ENCODE data around the gene BPIFB3.
"Not testable (repeated sequence)": the region's sequence is repeated elsewhere in the genome, so short reads cannot be mapped to it uniquely, and the experiment has no call there.

The BPIFB3 gene

DNA sequence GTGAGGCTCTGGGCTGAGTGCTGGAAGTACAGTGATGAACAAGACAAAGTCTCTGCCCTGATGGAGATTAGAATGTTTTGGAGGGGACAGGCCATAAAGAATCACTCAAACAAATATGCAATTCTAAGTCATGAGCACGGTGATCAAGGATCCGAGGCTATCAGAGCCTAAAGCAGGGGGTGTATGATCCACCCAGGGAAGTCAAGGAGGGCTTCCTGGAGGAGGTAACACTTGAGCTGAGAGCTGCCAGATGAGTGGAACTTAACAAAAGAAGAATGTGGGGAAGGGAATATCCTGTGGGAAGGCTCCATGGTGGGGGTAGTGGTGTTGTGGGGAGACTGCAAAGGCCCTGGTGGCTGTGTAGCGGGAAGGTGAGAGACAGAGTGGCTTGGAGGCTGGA is 38.0 kb downstream of the BPIFB3 start:
- DNase-seq = no peak

DNA sequence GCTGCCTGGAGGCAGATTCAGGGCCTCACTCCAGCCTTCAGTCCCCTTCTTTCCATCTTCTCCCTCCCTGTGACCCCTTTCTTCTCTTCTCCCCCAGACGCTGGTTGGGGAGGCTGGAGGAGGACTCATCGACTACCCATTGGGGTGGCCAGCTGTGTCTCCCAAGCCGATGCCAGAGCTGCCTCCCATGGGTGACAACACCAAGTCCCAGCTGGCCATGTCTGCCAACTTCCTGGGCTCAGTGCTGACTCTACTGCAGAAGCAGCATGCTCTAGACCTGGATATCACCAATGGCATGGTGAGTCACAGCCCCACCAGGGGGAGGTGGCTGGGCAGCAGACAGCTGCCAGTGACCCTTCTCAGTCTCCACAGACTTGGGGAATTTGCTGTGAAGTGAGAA is 38.7 kb downstream of the BPIFB3 start:
- no peak for DNase-seq

DNA sequence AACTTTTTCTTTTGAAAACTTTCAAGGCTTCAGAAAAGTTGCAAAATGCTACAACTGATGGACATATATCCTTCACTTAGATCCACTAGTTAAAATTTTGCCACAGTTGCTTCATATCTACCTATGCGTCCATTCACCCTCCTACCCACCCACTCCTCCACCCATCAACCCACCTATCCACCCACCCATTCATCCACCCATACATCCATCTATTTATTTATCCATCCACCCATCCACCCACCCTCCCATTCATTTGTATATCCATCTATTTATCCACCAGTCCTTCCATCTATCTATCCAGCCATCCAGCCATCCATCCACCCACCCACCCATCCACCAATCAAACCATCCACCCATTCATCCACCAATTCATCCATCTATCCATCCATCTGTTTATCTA is 39.4 kb downstream of the BPIFB3 start:
- DNase-seq = no peak

DNA sequence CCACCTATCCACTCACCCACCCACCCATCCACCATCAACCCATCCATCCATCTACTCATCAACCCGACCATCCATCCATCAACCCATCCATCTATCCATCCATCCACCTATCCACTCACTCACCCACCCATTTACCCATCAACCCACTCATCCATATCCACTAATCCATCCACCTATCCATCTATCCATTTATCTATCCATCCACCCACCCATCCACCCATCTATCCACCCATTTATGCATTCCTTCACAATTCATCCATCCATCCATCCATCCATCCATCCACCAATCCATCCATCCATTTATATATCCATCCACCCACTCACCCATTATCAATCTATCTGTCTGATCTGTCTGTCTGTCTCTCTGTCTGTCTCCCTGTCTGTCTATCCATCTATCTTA is 39.9 kb downstream of the BPIFB3 start:
- no peak for DNase-seq

DNA sequence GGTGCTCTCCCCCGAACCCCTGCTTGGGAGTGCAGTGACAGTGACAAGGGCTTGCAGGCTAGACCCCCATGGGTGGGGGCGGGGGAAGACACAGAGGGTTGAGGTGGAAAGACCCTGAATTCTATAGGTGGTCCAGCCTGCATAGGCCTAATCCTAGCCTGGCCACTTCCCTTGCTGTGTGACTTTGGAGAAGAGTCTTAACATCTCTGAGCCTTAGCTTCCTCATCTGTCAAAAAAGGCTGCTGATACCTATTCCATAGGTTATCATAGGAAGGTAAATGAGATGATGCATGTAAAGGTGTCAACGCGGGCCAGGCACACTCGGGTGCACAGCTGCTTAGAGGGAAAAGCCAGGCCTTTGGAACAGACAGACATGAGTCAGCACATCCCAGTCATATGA is 41.5 kb downstream of the BPIFB3 start:
- DNase-seq = no peak

DNA sequence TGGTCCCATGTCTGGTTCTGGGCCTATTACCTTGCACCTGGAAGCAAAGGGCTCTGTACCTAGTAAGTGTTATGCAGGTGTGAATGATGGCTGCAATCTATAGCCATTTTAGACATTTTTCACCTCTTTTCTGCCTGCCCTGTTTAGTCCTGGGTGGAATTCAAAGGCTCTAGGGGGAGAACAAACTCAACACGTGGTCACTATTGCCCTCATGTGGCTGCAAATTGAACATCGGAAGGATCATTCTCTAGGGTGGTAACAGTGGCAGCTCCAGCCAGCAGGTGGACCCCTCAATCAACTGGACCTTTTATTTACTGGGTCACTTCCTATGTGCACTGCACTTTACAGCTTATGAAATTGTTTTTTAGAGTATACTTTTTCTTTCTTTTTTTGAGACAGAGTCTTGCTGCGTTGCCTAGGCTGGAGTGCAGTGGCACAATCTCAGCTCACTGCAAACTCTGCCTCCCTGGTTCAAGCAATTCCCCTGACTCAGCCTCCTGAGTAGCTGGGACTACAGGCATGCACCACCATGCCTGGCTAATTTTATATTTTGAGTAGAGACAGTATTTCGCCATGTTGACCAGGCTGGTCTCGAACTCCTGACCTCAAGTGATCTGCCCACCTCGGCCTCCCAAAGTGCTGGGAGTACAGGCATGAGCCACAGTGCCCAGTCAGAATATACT is 42.3 kb downstream of the BPIFB3 start:
- peak in 5 of 6 experiments; percentile 4 to 39 (median 18) for DNase-seq

DNA sequence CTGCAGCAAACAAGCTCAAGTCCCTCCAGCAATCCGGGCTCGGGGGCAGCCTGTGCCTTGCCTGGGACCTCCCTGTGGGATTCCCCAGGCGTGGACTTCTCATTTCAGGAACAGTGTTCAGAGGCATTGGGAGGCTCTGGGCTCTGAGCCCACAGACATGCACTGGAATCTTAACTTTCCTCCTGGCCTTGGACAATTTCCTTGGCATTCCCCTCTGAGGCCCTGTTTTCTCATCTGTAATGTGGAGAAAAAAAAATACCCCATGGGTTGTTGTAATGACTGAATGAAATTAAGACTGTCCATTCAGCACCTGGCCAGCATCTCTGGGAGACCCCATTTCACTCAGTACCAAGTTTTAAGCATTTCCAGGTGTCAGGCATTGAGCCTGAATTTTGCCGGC is 43.3 kb downstream of the BPIFB3 start:
- DNase-seq = no peak

DNA sequence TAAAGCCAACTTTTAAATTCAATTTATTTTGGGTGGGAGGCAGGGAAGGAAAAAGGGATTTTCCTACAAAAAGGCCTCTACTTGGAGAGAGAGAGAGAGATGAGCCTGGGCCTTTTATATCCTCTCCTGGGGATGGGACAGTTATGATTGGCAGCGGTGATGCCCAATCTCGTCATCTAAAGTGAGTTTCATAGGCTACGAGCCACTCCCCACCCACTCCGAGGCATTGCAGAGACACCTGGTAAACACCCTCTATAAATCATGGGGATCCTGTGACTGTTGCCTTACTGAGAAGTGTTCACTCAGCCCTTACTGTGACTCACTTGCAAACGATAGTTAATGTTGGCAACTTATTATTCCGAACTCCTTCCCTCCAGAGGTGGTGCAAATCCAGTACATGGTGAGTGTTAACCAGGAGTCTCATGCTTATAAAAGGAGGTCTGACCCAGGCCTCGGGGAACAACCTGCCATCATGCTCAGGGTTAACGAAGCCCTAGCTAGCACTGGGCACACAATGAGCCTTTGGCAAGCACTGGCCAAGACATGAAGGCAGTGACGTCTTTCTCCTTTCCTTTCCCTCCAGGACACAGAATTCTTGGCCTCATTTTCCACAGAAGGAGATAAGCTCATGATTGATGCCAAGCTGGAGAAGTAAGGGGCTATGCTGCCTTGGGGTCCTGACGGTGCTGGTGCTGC is 46.3 kb downstream of the BPIFB3 start:
- no peak for DNase-seq

DNA sequence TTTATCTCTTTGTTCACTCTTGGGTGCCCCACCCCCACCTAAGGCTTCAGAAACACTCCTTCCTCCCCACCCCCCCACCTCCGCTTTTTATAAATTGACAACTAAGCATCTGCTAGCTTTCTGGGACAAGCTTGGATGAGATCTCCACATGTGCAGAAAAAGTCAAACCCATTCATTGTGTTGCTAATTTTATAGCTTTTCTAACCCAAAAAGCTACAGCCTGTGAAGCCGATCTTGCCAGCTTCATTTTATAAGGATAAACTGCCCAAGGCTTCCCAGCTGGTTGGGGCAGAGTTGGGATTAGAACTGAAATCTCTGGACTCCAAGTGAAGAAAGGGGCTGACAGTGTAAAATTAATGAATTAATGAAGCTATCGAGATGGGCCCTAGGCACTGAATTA is 49.9 kb downstream of the BPIFB3 start:
- DNase-seq = no peak

DNA sequence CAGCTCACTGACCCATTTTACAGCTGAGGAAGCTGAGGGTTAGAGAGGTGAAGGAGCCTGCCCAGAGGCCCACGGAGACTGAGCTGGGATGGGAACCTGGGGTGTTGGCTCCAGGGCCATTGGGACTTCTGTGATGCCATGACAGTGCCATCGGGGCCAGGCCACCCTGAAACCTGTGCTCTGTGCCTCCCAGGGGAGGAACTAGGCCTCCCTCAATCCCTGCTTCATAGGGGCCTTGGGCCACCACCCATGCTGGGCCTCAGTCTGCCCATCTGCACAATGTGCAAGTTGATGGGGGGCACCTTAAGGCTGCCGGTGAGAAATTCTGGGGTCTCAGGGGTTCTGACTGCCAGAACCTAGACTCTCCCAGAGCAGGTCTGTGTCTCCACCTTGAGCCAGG is 50.6 kb downstream of the BPIFB3 start:
- no peak for DNase-seq

DNA sequence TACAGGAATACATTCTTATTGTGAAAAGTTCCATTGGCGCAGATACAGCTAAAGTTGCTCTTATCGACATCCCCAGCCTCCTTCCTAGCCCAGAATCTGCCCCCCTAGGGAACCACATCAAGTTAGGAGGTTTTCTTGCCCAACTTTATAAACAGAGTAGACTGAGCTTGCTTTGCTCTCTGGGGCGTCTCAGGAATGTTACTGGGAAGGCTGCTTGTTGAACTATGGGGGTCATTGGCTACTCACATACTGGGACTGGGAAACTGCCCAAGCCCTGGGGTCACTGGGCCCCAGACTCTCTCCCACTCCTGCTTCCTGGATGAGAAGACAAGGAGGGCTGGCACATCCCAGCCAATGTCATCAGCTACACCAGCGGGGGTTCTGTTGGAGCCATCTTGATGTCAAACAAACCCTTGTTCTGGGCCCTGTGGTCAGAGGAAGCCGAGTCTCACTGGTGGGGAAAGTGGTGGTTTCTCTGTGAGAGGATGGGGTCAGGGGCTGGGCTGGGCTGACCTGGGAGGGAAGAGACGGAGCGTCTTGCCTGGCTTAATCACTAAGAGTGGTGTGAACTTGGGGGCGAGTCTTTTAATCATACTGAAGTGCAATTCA is 51.7 kb downstream of the BPIFB3 start:
- no peak for DNase-seq

DNA sequence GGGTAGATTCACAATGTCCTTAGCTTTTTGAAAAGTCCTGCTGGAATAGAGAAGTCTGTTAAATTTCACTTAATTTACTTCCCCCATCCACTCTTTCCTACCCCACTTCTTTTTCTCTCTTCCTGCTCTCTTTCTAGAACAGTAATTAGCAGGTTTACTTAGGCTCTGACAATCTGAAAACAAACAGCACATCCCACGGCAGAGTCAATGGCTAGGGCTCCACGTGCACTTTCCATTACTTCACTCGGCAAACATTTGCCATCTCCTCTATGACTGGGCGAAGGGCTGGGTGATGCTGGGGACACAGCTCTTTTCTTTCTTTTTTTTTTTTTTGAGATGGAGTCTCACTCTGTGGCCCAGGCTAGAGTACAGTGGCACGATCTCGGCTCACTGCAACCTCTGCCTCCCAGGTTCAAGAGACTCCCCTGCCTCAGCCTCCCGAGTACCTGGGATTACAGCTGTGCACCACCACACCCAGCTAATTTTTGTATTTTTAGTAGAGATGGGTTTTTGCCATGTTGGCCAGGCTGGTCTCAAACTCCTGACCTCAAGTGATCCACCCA is 52.4 kb downstream of the BPIFB3 start:
- DNase-seq = not testable (repeated sequence)

DNA sequence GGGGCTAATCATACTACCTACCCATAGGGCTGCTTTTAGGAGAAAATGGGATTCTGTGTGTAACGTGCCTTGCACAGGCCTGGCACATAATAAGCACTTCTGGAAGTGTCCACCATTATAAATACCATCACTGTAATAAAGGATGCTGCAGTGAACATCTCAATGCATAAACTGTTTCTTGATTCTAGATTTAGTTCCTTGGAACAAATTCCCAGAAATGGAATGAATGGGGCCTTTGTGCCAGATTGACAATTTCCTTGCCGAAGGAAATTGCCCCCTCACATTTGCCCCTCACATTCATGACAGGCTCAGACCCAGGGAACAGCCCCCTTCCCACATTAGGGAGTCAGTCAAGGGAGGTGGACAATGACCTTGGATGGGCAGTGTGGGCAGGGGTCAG is 55.0 kb downstream of the BPIFB3 start:
- DNase-seq = no peak

DNA sequence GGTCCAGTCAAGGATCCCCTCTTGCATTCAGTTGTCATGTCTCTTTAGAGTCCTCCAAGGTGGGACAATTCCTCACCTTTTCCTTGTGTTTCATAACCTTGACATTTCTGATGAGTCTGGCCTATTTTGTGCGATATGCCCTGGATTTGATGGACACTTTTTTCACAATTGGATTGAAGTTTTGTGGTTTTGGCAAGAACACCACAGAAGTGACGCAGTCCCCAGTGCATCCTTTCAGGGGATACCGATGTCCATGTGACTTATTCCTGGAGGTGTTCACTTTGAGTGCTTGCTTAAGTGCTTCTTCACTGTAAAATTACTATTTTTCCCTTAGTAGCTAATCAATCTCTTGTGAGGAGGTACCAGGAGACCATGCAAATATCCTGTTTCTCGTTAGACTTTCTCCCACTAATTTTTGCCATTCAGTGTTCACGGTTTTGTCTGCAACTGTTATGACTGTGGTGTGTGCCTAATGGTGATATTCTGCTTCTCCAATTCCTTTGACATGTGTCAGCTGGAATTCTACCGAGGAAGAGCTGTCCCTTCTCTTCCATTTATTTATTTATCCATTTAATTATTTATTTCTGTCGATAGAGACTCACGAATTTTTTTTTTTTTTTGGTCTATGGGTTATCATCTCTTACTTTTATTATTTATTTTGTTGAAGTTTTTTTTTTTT is 56.6 kb downstream of the BPIFB3 start:
- DNase-seq = no peak

DNA sequence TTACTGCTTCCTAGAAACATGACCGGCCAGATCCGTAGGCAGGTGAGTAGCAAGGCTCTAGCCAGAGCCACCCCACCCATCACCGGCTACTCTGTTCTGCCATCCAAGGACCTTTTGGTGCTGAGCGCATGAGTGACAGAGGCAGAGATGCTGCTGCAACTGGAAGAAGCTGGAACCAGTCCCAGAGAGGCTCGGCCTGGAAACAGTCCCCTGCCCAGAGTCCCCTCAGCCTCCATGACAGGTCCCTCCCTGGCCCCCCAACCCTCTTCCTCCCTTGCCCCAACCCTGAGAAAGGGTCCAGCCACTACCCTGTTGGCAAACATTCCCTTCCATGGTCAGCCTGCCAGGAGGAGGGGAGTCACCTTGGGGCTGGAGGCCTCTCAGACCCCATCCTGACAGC is 57.6 kb downstream of the BPIFB3 start:
- DNase-seq = no peak

DNA sequence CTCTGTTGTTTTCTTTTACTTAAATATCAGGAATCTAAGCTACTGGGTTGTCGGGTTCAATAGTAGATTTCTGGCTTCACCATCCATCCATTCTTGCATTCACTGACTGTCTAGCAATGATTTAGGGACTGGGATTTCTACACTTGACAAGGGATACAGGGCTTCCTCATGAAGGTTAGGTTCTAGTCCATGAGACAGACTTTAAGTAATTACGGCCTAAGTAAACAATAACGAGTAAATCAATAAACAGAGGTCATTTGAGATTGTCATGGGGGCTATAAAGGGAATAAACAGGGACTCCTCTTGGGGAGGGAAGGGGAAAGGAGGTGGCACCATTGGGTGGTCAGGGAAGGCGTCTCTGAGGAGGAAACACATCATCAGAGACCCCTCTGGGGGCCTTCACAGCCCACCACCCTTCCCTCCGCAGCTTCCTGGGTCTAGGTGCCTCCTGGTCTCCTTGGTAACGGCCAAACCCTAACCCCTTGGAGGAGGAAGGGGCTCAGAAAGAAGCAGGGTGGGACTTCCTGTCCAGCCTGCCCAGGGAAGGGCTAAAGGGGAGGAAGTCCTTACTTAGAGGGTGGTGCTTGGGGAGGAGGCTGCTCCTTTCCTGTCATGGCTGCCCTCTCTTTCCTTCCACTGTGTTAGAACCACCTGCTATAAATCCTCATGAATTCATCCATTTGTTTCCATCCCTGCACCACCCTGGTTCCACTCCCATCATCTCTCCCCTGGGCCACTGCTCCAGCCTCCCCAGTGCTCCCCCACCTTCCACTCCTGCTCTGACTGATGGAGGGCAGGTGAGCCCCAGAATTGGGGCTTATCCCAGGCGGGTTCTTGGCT is 59.1 kb downstream of the BPIFB3 start:
- DNase-seq = no peak

DNA sequence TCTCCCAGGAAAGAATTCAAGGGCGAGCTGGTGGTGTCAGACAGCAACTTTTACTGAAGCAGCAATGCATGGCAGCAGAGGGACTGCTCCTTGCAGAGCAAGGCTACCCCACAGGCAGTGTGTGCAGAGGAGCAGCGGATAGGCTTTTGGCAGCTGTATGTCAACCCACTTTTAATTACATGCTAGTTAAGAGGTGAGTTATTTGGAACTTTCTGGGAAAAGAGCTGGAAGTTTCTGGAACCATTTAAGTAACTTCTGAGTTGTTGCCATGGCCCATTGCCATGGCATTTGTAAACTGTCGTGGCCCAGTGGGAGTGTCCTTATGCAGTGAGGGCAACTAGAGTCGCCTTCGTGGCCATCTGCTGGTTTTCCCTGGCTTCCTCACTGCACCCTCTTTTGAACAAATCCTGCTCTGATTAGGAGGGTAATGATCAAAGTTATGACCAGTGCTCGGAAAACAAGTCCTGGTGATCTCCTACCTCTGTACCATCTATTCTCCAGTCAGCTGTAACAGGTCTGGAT is 59.7 kb downstream of the BPIFB3 start:
- no peak for DNase-seq

DNA sequence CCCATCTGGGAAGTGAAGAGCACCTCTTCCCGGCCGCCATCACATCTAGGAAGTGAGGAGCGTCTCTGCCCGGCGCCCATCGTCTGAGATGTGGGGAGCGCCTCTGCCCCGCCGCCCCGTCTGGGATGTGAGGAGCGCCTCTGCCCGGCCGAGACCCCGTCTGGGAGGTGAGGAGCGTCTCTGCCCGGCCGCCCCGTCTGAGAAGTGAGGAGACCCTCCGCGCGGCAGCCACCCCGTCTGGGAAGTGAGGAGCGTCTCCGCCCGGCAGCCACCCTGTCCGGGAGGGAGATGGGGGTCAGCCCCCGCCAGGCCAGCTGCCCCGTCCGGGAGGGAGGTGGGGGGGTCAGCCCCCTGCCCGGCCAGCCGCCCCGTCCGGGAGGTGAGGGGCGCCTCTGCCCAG is 61.8 kb downstream of the BPIFB3 start:
- not testable (repeated sequence) for DNase-seq

DNA sequence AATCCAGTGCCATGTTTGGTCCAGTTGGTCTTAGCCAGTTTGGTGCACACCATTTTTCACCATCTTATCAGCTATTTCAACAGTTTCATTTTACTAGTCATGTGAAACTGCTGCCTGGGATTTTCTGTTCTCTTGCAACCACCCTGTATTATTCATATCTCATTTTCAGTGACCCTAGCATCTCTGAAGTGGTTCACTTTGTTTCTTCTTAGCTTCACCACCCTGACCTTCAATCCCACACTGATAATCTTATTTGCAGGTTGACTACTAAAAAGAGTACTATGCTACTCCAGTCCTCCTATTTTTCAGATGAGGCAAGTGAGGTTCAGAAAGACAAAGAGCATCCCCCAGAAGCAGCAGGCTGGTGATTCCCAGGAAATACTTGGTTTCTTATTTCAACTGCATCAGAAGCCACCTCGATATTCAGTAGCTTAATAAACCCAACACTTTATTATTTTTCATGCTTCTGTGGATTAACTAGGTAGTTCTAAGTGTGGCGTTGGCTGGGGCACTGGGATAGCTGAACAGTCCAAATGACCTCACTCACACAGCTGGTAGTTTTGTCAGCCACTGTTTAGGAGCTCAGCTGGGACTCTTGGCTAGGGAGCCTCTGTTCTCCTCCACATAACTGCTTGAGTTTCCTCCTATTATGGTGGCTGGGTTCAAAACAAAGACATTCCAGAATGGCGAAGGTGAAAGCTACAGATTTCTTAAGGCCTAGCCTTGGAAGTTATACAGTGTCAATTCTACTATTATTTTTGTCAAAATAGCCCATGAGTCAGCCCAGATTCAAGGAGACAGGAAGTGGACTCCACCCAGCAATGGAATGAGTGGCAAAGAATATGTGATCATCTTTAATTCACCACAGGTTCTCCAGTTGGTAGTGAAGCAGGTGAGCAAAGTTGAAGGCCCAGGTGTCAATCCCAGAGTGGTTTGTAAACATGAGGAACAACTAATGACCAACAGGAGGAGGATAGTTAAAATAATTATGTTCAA is 66.3 kb downstream of the BPIFB3 start:
- DNase-seq = no peak

DNA sequence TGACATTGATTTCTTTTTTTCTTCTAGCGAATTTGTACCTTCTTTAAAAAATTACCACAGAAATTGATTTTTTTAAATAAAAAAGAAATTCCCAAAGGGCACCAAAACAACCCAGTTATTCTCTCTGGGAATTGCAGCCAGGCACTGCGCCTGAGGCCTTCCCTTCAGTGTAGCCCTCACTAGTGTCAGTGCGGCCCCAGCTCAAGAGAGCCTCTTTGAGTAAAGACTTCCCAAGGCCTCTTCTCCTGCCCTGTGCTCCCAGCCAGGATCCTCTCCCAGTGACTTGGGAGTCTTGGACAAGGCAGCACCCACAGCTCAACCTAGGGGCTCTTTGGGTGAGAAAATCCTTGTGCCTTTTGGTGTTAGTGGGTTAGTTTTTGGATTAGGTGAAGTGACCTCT is 67.2 kb downstream of the BPIFB3 start:
- no peak for DNase-seq

DNA sequence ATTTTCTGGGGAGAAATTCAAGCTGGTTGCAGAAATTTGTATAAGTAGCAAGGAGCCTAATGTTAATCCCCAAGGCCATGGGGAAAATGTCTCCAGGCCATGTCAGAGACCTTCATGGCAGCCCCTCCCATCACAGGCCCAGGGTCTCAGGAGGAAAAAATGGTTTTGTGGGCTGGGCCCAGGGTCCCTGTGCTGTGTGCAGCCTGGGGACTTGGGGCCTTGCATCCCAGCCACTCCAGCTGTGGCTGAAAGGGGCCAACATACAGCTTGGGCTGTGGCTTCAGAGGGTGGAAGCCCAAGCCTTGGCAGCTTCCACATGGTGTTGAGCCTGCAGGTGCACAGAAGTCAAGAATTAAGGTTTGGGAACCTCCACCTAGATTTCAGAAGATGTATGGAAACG is 68.6 kb downstream of the BPIFB3 start:
- not testable (repeated sequence) for DNase-seq
